HG02623 (cell line): ENCODE data around the gene GALNT7.
A peak's percentile ranks its signal among the peaks of the same experiment; 100 is the strongest.

ENCODE experiments used
- ATAC-seq: cut with Tn5 transposase; IDR thresholded peaks from one replicate; pipeline ENCODE4 v1.9.1; 2021; ENCODE audit warnings: moderate library complexity; ENCODE audit not compliant: unreplicated experiment

GALNT7 gene

GRCh38 chr4:173231916-173232315 is 63.3 kb downstream of the GALNT7 start:
- ATAC-seq = no peak

- ATAC-seq = no peak
Observed at GRCh38 chr4:173233857-173234256, 65.2 kb downstream of the GALNT7 start.

- no peak for ATAC-seq
Observed at GRCh38 chr4:173235050-173235449, 66.4 kb downstream of the GALNT7 start.

GRCh38 chr4:173236301-173236700 is 67.7 kb downstream of the GALNT7 start:
- no peak for ATAC-seq

GRCh38 chr4:173237152-173237551 is 68.5 kb downstream of the GALNT7 start:
- no peak for ATAC-seq

- ATAC-seq = no peak
Observed at GRCh38 chr4:173237762-173238161, 69.2 kb downstream of the GALNT7 start.

GRCh38 chr4:173240696-173241095 is 72.1 kb downstream of the GALNT7 start:
- ATAC-seq = no peak

GRCh38 chr4:173242466-173243250 is 74.0 kb downstream of the GALNT7 start:
- ATAC-seq = no peak

- ATAC-seq = no peak
Observed at GRCh38 chr4:173243321-173243720, 74.7 kb downstream of the GALNT7 start.

GRCh38 chr4:173243917-173244658 is 75.5 kb downstream of the GALNT7 start:
- peak; percentile 79 for ATAC-seq

- ATAC-seq = no peak
Observed at GRCh38 chr4:173245952-173246351, 77.3 kb downstream of the GALNT7 start.

GRCh38 chr4:173246719-173247118 is 78.1 kb downstream of the GALNT7 start:
- ATAC-seq = peak; percentile 59

- no peak for ATAC-seq
Observed at GRCh38 chr4:173247321-173247720, 78.7 kb downstream of the GALNT7 start.

GRCh38 chr4:173248690-173249089 is 80.1 kb downstream of the GALNT7 start:
- no peak for ATAC-seq

- peak; percentile 91 for ATAC-seq
Observed at GRCh38 chr4:173252024-173252935, 83.7 kb downstream of the GALNT7 start.

GRCh38 chr4:173253561-173253960 is 85.0 kb downstream of the GALNT7 start:
- ATAC-seq = no peak

GRCh38 chr4:173254646-173255045 is 86.0 kb downstream of the GALNT7 start:
- no peak for ATAC-seq

GRCh38 chr4:173256825-173257224 is 88.2 kb downstream of the GALNT7 start:
- no peak for ATAC-seq

GRCh38 chr4:173257732-173258717 is 89.4 kb downstream of the GALNT7 start:
- ATAC-seq = peak; percentile 87

GRCh38 chr4:173258866-173259265 is 90.3 kb downstream of the GALNT7 start:
- ATAC-seq = no peak
